ENCODE data around the gene CRIP1. TPM values are rescaled to one million over a fixed set of nuclear protein-coding genes. Genes with fewer than 3 reads are reported as not detected.
A peak's percentile ranks its signal among the peaks of the same experiment; 100 is the strongest.

The CRIP1 gene
- total and polyA plus RNA-seq, 2 donors (not counting 1 experiment from before 2014, with no cell fraction given) = 210 to 563 TPM

- peaks cover 0 to under 1% of the 10 kb centered on the region in 2 experiments for H3K36me3 ChIP-seq (replicated peaks in 1 of 2; ENCODE audit: control extremely low read depth in 1 of 2, control insufficient read depth in 1 of 2, extremely low read depth in 1 of 2, insufficient read depth in 2 of 2, low read length in 1 of 2)
- TF ChIP-seq, protein P1, sequence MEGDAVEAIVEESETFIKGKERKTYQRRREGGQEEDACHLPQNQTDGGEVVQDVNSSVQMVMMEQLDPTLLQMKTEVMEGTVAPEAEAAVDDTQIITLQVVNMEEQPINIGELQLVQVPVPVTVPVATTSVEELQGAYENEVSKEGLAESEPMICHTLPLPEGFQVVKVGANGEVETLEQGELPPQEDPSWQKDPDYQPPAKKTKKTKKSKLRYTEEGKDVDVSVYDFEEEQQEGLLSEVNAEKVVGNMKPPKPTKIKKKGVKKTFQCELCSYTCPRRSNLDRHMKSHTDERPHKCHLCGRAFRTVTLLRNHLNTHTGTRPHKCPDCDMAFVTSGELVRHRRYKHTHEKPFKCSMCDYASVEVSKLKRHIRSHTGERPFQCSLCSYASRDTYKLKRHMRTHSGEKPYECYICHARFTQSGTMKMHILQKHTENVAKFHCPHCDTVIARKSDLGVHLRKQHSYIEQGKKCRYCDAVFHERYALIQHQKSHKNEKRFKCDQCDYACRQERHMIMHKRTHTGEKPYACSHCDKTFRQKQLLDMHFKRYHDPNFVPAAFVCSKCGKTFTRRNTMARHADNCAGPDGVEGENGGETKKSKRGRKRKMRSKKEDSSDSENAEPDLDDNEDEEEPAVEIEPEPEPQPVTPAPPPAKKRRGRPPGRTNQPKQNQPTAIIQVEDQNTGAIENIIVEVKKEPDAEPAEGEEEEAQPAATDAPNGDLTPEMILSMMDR (IDR thresholded peaks at IDR 0.05) = no peak
- no peak for TF ChIP-seq EZH2 (IDR thresholded peaks at IDR 0.05; ENCODE audit: borderline replicate concordance, insufficient read depth, low read depth, low read length, poor library complexity, severe bottlenecking)
- ChIA-PET POLR2A (interaction anchor here (0.7 to 1.3 kb wide), 3 partner anchors 16 to 551 kb away, joined by 3 to 5 read pairs (median 3); no protein-coding TSS in a partner anchor), CTCF (interaction anchor here (0.8 to 1.3 kb wide), 3 partner anchors 16 to 54 kb away, joined by 3 to 6 read pairs (median 4); no protein-coding TSS in a partner anchor)
- peak overlapping the region; percentile 65 for H3K9ac ChIP-seq (ENCODE audit: low read length)
- intact Hi-C loops (cut with micrococcal nuclease) = loop anchor here (2.0 kb wide), 1 partner anchor 17 kb away; the partner anchor contains the start of gene TEDC1
- under 1% methylated on average over 47 of the region's 60 CpGs for WGBS (ENCODE audit: insufficient coverage)
- H3K27ac ChIP-seq (ENCODE audit: low read length in 2 of 2) = peak overlapping the region in 1 of 2 donors; percentile 57
- H3K4me3 ChIP-seq (ENCODE audit: control extremely low read depth in 1 of 5, extremely low read depth in 1 of 5, insufficient read depth in 1 of 5, low read depth in 2 of 5, low read length in 4 of 5) = peak overlapping the region in 4 of 5 experiments; percentile 32 to 64 (median 55)
- H4K20me1 ChIP-seq (ENCODE audit: control insufficient read depth, insufficient read depth, low read length, poor library complexity, severe bottlenecking) = peaks cover 15% of the 10 kb centered on the region
- peak overlapping the region; percentile 95 for H3K4me2 ChIP-seq (replicated peaks; ENCODE audit: low read depth, low read length, poor library complexity, severe bottlenecking)
- H3K4me1 ChIP-seq (ENCODE audit: control insufficient read depth in 2 of 2, insufficient read depth in 2 of 2, low read length in 2 of 2) = peaks cover 40 to 50% of the 10 kb centered on the region in 2 donors
- Mint-ChIP-seq H3K27ac (peak overlapping the region; percentile 68), H3K4me3 (peak overlapping the region; percentile 80), H3K9me3 (ENCODE audit: insufficient read depth) (no peaks in the 10 kb centered on the region), H3K27me3 (no peaks in the 10 kb centered on the region), H3K4me1 (peaks cover 35% of the 10 kb centered on the region)
- H3K9me3 ChIP-seq (ENCODE audit: control extremely low read depth in 1 of 3, control insufficient read depth in 2 of 3, insufficient read depth in 1 of 3, low read length in 2 of 3) = peaks cover 0 to 39% (median 0%) of the 10 kb centered on the region in 3 donors
- H2AFZ ChIP-seq (ENCODE audit: insufficient read depth, low read depth, low read length, poor library complexity, severe bottlenecking) = peak overlapping the region; percentile 62
- peaks cover 0 to 46% (median 11%) of the 10 kb centered on the region in 4 experiments for H3K27me3 ChIP-seq (replicated peaks in 1 of 4; ENCODE audit: control extremely low read depth in 1 of 4, control insufficient read depth in 3 of 4, insufficient read depth in 4 of 4, low read length in 3 of 4)
- DNase-seq = peak; percentile 75
- peak; percentile 50 for ATAC-seq (ENCODE audit: low read depth)
- H3K79me2 ChIP-seq (ENCODE audit: control insufficient read depth, insufficient read depth, low read length) = no peaks in the 10 kb centered on the region
Observed at GRCh38 chr14:105473677-105474482, 12.8 kb upstream of the CRIP1 start.
